Germinal center (tissue), 1 donor: ENCODE data around the gene MEOX1.

ENCODE experiments used
- DNase-seq: peaks from one replicate; pipeline ENCODE4 v3.0.0; 2012; ENCODE audit warnings: mixed read lengths, low spot score

MEOX1 gene

DNA sequence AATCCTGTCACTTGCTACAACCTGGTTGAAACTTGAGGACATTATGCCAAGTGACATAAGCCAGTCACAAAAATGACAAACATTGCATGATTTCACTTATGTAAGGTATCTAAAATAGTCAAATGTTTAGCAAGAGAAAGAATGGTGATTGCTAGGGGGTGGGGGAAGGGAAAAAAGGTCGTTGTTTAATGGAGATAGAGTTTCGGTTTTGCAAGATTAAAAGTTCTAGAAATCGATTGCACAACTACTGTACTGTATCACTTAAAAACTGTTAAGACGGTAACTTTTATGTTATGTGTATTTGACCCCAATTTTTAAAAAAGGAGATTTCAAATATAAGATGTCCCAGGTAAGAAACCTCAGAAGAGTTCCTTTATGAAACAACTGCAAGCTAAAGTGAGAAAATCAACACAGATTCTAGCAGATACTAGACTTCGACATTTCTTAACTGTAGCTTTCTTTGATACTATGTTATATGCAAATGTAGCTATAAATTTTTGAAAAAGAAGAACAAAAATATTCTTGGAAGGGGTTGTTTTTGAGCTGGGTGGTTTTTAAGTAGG, 5.9 kb downstream of the MEOX1 start:
- no peak for DNase-seq

DNA sequence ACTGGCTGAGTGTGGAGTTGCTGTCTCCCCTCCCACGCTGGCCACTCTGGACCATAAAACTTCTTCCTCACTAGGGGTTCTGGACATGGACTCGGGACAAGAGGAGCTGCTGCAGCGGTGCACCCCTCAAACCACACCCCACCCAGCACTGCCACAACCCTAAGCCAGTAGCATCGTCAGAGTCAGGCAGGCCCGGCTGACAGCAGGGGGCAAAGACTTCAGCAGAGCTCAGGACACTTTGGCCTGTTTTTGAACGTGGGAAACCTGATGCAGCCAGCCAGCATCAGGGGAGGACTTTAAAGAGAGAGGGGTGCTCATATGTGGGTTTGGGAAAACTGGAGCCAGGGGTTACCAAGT, 9.6 kb downstream of the MEOX1 start:
- DNase-seq = no peak

DNA sequence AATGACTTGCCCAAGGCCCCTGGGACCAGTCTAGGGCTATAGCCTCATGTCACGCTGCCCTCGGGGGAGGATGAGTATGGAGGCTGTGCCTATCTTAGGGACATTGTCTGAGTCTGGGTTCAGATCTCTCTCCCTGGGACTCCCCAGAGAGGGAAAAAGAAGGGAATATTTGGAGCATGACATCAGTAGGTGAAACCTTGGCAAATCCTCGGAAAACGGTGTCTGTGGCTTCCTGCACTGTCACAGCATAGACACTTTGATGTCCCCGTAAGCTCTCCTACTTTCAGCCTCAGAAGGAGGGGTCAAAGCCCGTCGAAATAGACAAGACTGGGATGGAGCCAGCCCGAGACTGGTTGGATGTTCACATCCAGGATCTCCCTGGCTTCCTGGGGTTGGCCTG, 11.3 kb downstream of the MEOX1 start:
- no peak for DNase-seq

DNA sequence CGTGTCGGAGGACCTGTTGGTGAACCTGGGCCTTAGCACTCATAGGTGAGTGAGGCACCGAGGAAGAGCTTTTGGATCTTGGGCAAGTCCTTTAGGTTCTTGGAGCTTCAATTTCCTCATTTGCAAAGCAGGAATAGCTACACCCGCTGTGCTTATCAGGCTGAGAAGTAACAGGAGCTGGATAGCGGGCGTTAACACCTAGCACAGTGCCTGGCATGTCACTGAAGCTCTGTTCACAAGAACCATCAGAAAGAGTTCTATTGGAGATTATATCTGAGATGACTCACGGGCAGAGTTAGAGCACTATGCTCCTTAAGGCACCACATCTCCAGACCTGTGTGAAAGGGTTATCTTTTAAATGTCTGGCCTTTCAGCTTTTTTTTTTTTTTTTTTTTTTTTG, 12.8 kb downstream of the MEOX1 start:
- DNase-seq = no peak

DNA sequence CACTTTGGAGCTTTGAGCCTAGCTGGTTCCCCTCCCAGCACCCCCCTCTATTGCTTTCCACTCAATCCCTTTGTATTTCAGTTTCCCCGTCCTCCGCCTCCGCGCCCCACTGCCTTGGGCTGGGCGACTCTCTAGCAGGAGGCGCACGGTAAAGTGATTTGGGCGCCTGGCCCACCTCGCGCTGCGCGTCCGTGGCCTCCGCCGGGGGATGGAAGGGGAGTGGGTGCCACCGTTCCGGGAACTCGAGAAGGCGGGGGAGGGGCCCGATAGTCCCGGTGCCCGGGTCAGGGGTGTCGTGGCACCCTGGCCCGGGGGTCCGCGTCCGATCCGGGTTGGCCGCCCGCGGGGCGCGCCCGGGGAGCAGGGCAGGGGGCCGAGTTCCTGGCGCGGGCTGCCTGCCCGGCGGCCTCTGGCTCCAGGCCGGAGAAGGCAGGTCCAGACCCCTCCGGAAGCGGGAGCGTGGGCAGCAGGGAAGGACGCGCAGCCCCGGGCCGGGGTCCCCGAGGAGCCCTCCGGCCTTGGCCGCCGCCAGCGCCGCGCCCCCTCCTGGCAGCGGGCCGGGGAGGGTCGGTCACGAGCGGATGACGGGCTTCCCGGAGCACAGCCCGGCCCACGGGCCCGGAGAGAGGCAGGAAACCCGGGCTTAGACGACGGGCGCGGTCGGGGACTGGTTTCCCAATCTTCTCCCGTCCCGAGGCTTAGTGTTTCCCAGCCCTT, 15.8 kb downstream of the MEOX1 start:
- DNase-seq = no peak

DNA sequence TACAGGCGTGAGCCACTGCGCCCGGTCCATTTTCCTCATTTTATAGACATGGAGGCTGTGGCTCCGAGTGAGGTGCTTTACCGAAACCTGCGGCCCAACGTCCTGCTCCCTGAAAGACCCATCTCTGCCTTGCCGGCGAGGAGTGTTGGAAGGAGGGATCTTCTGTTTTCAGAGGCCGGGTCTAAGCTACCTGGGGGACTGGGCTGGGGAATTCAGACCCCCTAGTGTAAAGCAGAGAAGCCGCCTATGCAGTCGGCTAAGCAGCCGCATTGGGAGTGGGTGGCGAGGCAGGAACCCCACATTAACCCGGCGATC, 16.3 kb downstream of the MEOX1 start:
- DNase-seq = no peak

DNA sequence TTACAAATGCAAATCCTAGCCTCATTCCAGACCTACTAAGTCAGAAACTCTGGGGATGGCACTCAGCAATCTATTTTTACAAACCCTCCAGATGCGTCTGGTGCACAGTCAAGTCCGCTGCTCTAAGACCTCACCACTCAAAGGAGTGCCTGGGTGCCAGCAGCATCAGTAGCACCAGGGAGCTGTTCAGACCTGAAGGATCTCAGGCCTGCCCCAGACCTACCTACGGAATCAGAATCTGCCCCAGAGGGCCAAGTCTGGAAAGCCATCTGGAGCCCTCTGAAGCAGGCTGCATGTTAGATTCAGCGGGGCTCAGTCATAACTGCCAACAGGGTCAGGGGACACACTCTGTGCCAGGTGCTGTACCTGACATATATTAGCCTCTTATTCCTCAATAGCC, 17.6 kb downstream of the MEOX1 start:
- DNase-seq = no peak

DNA sequence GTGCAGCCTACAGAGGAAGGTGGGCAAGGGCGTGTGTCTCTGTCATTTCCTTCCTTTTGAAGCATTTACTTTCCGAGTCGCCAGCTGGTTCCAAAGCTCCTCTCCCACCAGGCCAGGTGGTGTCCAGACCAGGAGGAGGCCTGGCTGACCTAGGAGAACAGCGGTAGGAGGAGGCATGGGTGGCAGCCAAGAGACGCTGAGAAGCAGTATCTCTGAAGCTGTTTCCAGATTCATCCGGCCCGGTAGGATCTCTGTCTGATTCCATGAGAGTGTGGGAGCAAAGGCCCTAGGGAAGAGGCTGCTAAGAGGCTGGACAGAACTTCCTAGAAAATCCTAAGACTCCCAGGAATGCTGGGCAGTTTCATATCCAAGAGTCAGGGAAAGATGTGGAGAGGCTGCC, 20.3 kb downstream of the MEOX1 start:
- DNase-seq = no peak

DNA sequence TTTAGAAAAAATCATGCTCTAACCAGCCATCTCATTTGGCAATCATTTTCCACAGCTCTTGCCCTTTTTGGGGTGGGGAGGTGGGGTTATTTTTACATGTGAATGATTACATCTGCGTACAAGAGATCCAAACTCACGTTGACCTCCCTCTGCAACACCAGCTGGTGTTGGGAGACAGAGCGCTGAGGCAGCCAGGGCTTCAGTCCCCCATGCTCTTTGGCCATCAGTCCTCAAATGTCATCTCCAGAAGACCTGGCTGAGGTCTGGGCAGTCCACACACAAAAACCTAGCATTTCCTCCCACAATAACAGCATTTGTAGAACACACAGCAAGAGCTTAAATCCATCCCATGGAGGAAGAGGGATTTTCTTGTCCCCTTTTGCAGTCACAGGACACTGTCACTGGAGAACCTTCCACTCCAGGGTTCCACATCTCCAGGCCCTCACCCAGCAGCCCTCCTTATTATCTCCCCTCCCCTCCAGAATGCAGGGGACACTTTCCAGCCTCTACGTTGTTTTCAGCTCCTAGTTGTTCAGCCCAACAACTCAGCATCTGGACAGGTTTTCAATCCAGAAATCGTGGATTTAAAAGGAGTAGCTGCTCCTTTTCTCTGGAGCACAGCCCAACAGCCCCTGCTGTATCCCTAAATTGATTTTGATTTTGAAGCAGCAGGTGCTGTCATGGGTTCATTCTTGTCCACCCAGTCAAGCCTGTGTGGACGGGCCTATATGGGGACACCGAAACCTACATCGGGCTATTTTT, 21.1 kb downstream of the MEOX1 start:
- no peak for DNase-seq

DNA sequence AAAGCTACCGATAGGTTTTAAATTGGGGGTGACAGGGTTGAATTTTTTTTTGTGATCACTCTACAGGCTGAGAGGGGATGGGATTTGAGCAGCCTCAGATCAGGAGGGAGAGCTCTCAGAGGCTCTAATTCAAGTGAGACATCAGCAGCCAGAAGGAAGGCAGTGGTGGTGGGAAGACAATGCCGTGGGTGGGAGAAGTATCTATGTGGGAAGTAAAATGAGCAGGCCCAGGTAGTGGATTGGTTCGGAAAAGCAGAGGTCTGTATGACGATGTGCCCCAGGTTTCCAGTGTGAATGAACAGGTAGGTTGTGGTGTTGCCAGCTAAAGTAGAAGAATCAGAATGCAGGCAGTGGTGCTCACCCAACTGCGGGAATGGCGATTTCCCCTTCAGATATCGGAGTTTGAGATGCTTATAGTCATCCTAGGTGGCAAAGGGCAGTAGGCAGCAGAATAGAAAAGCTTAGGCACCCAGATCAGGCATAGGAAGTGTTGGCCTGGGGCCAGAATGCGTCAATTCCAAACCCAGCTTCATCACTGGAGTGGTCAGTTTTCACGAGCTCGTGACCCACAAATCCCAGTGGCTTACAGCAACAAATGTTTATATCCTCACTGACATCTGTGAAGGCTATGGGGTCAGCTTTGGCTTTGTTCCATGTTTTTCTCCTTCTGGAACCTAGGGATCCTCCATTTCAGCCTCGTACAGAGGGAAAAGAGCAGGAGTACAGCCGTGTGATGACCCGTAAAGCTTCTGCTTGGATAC, 24.0 kb downstream of the MEOX1 start:
- no peak for DNase-seq

DNA sequence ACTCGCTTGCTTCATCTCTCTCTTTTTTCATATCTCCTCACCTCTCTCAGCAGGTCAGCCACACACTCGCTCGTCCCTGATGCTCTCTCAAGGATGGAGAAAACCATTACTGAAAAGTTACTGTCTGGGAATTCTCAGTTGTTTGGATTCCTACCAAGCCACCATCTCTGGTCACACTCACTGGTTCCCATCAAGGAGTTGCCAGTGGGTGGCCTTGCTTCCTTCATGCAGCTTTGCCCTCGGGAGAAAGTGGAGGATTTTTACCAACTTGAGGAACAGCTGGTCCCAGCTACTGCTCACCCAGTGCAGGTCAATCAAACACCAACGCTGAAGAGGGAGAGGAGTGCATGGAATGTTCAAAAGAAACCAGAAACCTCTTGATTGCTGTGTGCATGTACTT, 25.3 kb downstream of the MEOX1 start:
- DNase-seq = no peak

DNA sequence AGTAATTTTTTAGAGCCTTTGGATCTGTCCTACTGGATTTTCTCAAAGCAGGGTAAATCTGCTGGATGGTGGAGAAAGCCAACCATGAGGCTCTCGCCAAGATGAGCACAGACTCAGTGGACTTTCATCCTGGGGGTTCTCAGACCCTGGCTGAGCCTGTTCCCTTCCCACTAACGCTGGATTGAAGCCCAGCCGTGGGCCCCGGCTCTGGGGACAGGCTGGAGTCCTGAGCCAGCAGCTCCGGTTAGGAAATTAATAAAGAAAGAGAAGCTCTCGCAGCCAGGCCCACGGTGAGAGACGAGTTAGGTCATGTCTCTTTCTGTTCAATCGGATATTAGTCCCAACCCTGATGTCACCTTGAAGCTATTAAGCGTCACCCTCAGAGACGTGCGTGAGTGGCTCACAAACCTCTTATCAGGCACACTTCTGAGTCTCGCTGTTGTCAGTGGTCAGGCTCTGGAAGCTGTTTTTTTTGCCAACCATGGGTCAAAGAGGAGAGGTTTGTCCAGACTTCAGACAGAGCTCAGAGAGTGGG, 27.1 kb downstream of the MEOX1 start:
- no peak for DNase-seq

DNA sequence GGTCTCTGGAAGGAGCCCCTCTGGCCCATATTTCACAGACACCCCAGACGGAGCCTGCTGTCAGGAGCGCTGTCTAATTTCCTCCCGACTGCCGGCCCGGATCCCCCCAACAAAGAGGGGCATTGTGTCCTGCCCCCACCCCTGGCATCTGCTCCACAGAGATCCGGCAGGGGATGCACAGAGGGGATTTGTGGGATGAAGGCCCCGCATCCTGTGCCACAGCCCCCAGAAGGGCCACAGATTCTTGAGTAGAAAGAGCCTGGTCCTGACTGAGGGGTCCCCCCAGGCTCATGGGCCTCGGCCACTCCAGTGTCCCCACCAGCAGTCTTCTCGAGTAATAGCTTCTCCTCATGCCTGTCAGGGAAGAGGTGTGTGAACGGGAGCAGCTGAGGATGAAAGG, 29.5 kb downstream of the MEOX1 start:
- DNase-seq = no peak

DNA sequence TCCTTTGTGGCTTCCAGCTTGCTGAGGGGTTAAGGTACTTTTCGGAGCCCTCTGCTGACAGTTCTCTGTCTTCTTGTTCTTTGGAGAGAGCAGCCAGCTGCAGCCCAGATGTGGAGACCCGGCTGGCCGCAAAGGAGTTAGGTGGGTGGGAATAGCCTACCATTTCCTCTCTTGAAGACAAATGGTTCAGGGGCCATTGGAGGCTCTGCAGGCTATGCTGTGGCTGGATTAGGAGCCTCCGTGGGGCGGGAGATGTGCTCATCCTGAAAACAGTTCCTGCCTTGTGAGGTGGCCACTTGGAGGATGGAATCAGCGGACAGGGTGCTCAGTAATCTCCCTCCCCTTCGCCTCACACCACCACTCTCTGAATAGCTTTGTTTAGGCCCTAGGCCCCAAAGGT, 30.3 kb downstream of the MEOX1 start:
- no peak for DNase-seq

DNA sequence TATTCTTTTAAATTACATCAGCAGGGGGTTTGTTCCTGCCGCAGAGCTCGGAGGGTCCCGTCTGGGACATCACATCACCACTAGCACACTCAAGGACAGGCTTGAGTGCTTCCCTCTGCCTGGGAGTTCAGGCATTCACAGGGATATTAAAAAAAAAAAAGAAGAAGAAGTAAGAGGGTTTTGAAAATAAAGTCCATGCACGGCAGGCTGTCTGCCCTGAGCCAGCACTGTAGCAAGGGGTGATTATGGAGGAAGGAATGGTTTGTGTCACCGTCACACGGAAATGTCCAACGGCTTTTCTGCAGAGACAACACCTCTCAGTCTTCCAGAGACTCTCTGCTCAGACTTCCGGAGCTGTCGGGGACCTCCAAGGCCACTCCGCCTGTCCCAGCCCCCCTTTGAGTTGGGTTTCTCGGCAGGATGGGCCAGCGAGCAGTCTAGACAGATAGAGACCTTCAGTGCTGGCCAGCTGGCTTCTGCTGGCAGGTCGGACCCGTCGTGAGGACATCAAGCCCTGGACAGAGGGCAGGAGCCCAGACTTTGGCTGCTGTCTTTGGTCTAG, 33.6 kb downstream of the MEOX1 start:
- DNase-seq = no peak

DNA sequence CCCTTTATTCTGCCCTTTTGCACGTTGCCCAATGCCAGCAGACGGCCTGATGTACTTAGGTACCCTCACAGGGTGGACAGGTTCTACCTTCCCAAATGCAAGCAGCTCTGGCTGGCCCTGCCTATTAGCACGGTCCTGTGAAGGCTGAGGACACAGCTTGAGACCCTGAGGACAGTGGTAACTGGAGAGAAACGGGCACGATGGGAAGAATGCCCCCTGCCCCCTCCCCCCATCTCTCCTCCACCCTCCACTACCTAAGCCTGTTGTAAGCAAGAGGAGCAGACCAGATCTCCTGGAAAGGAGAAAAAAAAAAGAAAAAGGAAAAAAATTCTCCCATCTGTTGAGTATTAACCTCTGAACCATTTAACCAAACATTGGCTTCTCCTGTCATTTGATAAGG, 34.1 kb downstream of the MEOX1 start:
- no peak for DNase-seq

DNA sequence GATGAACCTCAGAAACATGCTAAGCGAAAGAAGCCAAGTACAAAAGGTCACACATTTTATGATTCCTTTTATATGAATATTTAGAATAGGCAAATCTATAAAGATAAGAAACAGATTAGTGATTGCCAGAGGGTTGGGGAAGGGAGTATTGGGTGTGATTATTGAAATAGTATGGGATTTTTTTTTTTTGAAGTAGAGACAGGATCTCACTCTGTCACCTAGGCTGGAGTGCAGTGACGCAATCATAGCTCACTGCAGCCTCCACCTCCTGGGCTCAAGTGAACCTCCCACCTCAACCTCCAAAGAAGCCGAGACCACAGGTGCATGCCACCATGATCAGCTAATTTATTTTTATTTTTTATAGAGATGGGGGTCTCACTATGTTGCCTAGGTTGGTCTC, 35.7 kb downstream of the MEOX1 start:
- DNase-seq = no peak

DNA sequence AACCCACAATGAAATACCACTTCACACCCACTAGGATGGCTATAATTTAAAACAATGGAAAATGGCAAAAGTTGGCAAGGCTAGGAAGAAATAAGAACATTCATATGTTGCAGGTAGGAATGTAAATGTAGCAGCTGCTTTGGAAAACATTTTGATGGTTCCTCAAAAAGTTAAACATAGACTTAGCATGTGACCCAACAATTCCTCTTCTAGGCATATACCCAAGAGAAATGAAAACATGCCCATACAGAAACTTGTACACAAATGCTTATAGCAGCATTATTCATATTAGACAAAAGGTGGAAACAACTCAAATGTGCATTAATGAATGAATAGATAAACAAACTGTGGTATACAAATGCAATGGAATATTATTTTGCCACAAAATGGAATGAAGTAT, 36.1 kb downstream of the MEOX1 start:
- no peak for DNase-seq

DNA sequence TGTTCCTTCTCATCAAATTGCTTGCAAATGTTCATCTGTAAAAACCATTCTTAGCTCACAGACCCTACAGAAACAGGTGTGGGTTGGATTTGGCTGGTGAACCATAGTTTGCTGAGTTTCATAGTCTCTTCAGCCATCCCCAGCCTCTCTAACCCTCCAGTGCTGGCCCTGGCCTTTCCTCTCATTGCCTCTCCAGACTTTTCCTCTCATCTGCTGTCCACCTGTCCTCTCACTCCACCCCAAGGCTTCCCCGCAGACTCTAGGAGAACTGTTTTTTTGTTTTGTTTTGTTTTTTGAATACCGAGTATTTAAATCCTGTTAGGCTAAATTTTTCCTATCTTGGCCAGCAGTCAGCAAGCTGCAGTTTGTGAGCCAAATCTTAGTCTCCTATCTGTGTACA, 41.1 kb downstream of the MEOX1 start:
- no peak for DNase-seq

DNA sequence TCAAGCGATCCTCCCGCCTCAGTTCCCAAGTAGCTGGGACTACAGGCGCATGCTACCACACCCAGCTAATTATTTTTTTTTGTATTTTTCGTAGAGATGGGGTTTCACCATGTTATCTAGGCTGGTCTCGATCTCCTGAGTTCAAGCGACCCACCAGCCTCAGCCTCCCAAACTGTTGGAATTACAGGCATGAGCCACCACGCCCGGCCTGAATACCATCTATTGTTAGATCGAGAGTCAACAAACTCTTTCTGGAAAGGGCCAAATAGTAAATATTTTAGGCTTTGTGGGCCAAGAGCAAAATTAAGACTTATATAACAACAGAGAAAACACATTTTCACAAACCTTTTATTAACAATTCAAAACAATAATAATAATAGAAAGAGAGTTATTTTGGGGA, 41.6 kb downstream of the MEOX1 start:
- no peak for DNase-seq

DNA sequence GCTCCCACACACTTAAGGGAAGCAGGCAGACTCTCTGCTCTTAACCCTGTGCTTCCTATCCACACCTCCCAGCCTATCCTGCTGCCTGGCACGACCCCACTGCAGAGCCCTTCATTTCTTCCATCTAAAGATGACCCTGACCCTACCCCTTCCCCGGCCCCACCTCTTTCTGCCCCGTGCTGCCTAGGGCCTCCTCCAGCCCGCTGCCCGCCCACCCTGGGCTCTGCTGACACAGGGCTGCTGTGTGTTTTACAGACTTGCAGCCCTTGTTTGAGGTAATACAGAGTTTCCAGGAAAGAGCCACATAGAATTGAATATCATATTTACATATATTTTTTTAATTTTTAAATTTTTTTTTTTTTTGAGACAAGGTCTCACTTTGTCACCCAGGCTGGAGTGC, 42.0 kb downstream of the MEOX1 start:
- DNase-seq = no peak

DNA sequence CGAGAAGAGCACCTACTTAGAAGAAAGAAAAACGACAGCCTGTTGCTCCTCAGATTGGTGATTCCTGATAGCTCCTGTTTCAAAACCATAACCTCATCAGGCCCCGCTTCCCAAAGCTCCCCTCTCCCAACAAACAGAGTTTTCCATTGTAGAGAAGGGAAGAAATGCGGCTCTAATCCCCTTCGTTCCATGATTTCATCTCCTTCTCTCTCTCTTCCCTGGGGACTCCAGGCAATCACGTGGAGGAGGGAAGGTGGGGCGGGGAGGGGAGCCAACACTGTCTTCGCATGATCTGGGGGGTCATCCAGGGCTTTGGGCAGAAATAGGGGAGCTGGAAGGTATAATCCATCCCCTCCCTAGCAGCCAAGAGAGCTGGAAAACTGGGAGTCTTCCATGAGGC, 43.4 kb downstream of the MEOX1 start:
- DNase-seq = no peak

DNA sequence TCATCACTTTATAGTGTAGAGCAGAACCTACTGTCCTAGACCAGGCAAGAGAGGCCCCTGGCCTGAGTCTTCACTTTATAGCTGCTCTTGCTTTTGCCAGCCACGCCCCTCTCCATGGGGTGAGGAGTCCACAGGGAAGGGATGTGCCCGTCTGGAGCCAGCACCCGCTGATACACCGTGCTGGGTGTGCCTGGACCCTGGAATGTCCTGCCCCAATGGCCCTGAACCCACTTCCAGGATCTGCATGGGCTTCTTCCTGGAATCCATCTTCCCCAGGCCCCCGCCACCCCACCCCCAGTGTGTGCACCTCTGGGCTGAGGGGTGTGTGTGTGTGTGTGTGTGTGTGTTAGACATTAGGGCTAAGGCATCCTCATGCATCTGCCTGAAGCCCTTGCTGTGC, 44.9 kb downstream of the MEOX1 start:
- no peak for DNase-seq
